PFSK-1 (cell line): Measurements from ENCODE around the gene KCNK1.

Source experiments
- FOXP2 ChIP-seq: optimal IDR thresholded peaks from 2 replicates; pipeline ENCODE3; 2011; ENCODE audit warnings: borderline replicate concordance, control low read depth, inconsistent platforms; ENCODE audit not compliant: insufficient read depth; ENCODE audit errors: extremely low read length, extremely low read depth
- POLR2AphosphoS5 ChIP-seq: IDR thresholded peaks from 2 replicates; pipeline ENCODE4 v1.6.1; 2012; ENCODE audit warnings: low read depth, mild to moderate bottlenecking, control low read depth, low read length, moderate library complexity
- REST ChIP-seq, 2 experiments: IDR thresholded peaks; 2 replicates each; pipeline versions ENCODE4 v1.6.1 to v1.8.0; 2011 to 2012; ENCODE audit warnings: low read depth in 2 of 2, low read length in 2 of 2, control low read depth in 1 of 2, inconsistent platforms in 1 of 2, mild to moderate bottlenecking in 1 of 2, moderate library complexity in 1 of 2; ENCODE audit not compliant: insufficient read depth in 1 of 2
- SIN3A ChIP-seq: IDR thresholded peaks from 2 replicates; pipeline ENCODE4 v1.6.1; 2012; ENCODE audit warnings: mild to moderate bottlenecking, low read length, moderate library complexity, borderline replicate concordance; ENCODE audit not compliant: insufficient read depth
- TAF1 ChIP-seq: IDR thresholded peaks from 2 replicates; pipeline ENCODE4 v1.6.1; 2012; ENCODE audit warnings: low read length, control low read depth, borderline replicate concordance; ENCODE audit not compliant: insufficient read depth

KCNK1 gene

GRCh38 chr1:233598891-233599541 lies 14.9 kb upstream of the KCNK1 start:
- no peak for TF ChIP-seq TAF1
- no peak for TF ChIP-seq REST (IDR thresholded peaks at IDR 0.05; ENCODE audit: insufficient read depth in 1 of 2, low read depth in 2 of 2, low read length in 2 of 2)
- TF ChIP-seq POLR2AphosphoS5: no peak
- TF ChIP-seq FOXP2: no peak
- no peak for TF ChIP-seq SIN3A

DNA sequence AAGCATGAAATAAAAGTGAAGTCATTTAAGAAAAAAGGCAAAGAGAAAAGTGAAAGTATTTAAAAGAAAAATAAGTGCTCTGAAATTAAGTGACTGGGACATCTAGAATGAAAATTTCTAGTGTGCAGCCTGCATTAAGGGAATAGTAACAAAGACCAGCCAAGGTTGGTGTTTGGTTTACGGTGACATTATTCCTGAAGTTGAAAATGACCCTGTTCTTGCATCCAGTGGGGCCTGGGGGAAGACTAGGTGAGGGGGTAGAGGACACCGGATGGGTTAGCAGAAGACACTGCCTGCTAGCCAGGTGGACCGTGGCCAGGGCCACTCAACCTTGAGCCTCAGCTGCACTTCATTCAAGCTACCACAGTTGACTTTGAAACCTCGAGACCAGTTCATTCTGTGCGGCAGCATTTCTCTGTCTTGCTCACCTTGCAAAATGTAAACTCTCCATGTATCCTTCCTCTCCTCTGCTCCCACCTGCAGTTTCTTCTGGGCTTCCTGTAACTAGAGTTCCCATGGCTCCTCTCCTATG lies 14.3 kb upstream of the KCNK1 start:
- no peak for TF ChIP-seq REST (IDR thresholded peaks at IDR 0.05; ENCODE audit: insufficient read depth in 1 of 2, low read depth in 2 of 2, low read length in 2 of 2)
- TF ChIP-seq POLR2AphosphoS5: no peak
- TF ChIP-seq FOXP2: no peak
- no peak for TF ChIP-seq TAF1
- TF ChIP-seq SIN3A: no peak

DNA sequence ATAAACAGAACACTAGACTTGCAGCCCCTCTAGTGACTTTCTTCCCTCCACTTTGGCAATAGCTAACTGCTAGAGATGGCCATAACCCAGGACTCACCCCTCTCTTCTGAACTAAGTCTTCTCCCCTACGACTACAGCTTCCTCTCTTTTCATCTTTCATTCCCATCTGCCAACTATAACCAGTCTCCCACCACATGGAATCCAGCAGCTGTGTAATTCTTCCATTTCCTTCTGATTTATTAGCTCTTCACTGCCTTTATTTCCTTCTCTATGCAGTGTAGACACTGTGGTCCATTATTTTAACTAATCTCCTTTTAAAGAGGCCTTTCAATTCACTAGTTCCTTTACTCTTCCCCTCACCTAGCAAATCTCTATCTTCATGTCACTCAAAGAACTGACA lies 13.4 kb upstream of the KCNK1 start:
- no peak for TF ChIP-seq REST (IDR thresholded peaks at IDR 0.05; ENCODE audit: insufficient read depth in 1 of 2, low read depth in 2 of 2, low read length in 2 of 2)
- no peak for TF ChIP-seq FOXP2
- no peak for TF ChIP-seq POLR2AphosphoS5
- TF ChIP-seq SIN3A: no peak
- no peak for TF ChIP-seq TAF1

- TF ChIP-seq TAF1 (no peak), POLR2AphosphoS5 (no peak), SIN3A (no peak), FOXP2 (no peak)
Measured at GRCh38 chr1:233603478-233603877, 10.4 kb upstream of the KCNK1 start.

GRCh38 chr1:233605205-233605604 lies 8.7 kb upstream of the KCNK1 start:
- TF ChIP-seq REST (IDR thresholded peaks at IDR 0.05; ENCODE audit: insufficient read depth in 1 of 2, low read depth in 2 of 2, low read length in 2 of 2) (no peak), POLR2AphosphoS5 (no peak), TAF1 (no peak), SIN3A (no peak), FOXP2 (no peak)
